Limb (tissue), 2 donors: Measurements from ENCODE around the gene NDUFS2.

Source experiments
- DNase-seq, 2 donors: peaks; one replicate each; pipeline ENCODE4 v3.0.0-alpha.2; 2016; ENCODE audit errors: extremely low spot score in 2 of 2

The NDUFS2 gene

DNA sequence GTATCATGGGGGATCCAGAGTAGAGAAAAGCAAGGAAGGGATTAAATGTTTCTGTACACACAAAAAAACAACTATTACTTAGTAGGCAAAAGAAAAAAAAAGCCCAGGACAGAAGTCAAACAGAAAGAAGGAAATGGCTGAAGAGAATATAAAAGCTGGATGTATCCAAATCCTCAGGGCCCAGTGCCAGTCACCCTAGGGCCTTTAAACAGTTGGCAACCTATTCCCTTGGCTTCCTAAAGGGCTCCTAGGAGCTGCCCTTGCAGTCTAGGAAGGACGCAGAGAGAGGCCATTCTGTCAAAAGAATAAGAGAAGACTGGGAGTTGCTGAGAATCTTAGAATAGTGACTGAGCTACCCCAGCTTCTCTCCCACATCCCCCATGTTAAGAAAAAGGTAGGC is 29.8 kb upstream of the NDUFS2 start:
- DNase-seq = no peak

DNA sequence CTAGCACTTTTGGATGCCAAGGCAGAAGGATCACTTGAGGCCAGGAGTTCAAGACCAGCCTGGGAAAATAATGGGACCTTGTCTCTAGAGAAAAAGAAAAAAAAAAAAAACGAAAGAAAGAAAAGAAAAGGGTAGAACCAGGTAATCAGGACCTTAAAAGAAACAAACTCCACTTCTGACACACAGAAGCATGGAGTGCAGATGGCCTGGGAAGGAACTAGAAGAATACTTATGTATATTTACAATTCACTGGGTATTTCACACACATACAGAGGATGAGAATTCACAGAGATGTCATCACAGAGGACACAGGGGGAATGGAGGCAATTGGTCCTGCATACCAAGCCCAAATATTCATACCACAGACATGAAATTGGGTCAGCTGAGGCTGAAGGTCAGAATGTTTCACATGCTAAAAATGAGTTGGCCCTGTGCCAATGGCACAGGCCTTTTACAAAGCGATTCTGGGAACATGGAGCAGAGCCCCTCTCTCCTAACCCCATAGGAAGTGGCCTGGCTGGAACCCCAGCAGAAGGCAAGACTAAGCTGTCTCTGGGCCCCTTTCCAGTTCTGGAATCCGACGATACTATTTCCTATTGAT is 29.3 kb upstream of the NDUFS2 start:
- DNase-seq = no peak

DNA sequence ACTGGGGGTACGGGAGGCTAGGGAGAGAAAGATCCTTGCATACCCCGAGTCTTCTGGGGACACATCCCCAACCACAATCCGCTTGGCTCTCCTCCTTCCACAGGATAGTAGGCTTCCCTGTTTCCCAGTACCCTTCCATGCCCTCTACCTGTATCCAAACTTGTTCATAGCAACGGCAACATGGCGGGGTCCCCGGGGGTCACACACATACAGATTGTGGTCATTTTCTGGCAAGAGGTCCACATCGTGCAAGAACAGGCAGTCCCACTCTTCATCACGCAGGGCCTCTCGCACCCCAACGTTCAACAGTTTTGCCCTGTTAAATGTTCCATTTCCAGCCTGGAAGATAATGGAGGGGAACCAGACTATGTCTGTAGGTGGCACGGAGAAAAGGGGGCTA is 28.5 kb upstream of the NDUFS2 start:
- no peak for DNase-seq

DNA sequence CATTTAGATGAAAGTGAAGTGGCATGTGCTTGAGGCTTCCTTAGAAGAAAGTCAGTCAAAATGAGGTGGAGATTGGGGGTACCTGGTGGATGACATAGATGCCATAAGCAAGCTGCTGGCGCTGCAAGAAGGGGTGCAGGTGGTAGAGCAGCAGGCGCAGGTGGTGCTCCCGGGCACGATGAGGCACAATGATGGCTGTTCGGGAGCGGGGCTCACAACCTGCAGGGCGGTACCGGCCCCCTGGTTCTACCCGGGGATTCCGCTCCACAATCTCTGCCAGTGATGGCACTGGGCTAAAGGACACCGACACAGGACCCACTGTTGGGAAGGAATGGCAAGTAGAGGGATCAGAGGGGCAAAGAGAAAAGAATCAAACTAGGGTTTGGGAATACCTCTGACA is 27.3 kb upstream of the NDUFS2 start:
- DNase-seq = no peak

DNA sequence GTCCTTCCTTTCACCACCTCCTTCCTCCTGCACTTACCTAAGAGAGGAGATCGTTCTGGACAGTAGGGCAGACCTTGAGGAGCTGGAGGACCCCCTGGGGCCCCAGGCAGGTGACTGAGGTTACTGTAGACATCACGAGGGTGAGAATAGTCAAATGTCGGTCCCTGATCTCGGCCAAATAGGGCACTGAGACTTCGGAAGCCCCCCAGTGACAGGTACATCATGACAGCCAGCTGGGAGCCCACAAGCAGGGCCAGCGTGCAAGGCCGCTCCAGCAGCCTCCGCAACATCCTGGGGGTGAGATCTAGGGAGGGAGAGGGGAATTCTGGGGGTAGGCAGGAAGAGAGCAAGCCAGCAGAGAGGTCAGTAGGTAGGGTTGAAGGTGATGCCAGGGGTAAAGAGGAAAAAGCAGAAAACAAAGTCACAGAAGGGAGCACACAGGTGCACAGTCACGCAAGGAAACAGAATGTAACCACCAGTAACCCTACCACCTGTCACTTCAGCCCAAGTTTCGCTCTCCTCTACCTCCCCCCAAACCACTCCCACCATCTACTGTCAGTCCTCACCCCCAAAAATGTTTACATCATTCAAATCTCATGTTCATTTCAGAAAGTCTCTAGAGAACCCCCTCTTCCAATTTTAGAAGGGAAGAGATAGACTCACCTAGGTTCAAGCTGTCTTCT is 26.3 kb upstream of the NDUFS2 start:
- no peak for DNase-seq

DNA sequence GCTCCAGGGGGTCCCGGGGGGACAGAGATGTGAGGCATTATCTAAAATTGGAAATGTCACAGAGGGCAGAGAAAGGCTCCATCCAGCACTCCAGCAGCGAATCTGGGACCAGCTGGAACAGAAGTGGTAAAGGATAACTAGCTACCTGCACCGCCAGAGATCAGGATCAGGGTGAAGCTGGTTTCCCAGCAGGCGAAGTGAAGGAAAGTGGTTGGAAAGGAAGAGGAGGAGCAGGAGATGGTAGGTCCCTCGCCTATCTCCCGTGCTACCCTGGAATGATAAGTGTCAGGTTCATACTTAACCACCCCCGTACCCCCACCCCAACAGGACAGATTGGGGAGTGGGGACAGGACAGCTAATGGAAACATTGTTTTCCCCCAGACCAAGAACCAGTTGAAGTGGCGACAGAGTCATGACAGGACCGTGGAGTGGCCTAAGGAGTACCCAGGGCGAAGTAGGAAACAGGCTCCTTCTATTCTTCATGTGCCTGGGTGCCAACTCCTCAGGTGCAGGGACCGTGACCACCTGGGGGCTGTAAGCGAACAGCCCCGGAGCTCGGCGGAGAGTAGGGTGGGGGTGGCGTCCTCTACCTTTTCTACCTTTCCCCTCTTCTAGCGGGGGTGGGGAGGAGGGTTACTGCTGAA is 25.6 kb upstream of the NDUFS2 start:
- DNase-seq = no peak

DNA sequence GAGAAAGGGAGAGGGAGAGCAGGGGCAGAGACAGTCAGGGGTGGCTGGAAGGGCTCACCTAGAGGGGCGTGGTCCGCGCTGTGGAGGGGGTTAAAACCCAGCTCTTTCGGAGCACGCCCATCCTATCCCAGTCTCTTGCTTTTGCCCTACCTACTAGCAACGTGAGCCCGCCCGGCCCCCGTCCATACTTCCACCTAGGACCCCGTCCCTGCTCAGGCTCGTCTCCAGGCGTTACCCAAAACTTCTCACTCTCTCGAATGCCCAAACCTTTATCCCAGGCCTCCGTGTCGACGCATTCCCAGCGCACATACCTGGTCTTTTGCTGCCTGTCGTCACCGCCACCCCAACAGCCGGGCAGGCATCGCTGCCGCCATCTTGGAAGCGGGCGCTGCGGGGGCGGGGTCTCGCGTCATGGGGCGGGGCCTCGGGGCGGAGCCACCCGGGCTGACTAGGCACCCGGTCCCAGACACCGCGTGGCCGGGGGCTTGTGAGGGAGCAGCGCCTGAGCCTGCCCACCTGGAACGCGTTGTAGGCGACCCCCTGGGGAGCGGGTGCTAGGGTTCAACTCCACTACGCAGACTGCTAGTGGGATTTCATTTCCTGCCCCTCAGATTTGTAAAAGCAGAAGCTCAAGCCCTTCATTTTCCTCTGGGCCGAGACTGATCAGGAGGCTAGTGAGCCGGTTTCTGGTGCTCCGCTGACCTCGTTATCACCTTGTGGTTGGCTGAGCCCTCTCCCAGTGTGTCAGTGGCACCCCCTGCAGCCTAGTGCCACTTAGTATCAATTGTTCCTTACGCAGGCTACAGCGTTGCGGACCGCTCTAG is 24.8 kb upstream of the NDUFS2 start, which contains the start of gene B4GALT3:
Gene B4GALT3, minus strand, starts transcription at position 396 of the 824 bp plus-strand sequence. CDS start 1,447 bp downstream, outside the sequence.
- DNase-seq = peak; percentile 84 to 98

DNA sequence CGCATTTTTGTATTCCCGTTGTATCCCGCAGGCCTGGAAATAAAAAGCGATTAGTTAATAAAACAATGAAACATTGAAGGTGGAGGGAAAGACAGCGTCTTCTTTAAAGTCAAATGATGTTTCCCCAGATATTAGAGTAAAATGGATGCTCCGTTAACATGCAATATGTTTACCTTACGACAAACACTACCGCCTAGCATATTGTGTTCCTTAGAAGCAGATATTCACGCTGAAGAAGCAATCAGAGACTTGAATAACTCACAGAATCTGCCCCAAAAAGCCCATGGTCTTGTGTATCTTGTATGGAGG is 24.3 kb upstream of the NDUFS2 start:
- no peak for DNase-seq

DNA sequence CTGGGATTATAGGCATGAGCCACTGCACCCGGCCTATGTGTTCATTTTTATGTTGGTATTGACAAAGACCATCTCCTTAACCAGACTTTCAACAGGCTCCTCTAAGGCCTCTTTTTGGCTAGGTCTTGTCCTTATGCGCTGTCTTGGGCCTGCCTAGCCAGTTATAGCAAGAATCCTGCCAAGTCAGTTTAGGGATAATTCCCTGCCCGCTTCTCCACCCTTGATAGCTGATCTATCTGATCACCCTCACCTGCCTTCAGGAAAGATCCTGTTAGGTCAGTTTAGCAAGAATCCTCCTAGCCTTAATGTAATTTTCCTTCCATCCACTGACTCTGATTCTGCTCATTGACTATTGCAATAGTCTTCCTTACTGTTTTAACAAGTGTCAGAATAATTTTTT is 22.5 kb upstream of the NDUFS2 start:
- no peak for DNase-seq

DNA sequence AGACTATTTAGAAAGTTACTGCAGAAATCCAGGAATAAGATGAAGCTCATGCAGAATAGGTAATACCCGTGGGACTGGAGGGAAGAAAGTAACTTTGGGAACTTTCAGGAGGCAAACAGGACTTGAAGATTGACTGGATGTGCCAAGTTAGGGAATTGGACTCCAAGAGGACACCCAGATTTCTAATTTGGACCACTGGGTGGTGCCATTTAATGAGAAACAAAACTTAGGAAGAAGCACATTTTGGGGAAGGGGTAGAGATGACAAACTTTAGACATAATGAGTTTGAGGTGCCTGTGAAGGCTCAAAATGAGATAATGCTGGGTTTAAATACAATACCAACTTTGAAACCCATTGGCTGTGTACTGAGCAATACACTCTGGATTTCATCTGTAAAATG is 21.5 kb upstream of the NDUFS2 start:
- DNase-seq = no peak

DNA sequence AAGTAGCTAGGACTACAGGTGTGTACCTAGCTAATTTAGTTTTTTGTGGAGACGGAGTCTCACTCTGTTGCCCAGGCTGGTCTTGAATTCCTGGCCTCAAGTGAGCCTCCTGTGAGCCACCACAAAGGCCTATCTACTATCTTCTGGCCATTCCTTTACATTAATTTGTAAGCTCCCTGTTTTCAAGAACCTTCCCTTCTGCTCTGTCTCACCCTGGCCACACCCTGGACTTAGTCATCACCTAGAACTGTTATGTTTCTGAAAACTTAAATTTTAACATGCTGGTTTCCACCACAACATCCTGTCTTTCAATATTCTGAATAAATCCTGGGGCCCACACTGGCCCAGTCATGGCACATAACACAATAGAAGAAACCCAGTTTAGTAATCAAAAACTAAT is 20.0 kb upstream of the NDUFS2 start:
- DNase-seq = no peak

DNA sequence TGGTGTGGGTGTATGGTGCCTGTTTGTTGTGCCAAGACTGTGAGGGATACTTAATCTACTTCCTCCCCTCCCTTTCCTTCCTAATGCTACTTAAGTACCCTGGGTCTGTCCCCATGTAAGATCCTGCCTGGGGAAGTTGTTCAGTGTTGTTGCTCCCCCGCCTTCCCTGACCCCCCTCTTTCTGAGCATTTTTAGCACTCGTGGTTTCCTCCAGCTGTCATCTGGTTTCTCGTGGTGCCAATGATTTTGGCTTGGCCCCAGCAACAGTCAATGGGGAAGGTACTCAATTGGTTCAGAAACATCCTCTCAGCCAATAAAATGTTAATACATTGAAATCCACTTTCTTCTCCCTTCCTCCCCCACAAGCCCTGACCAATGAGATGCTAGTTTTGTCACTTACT is 16.9 kb upstream of the NDUFS2 start:
- DNase-seq = peak; percentile 51 to 80

DNA sequence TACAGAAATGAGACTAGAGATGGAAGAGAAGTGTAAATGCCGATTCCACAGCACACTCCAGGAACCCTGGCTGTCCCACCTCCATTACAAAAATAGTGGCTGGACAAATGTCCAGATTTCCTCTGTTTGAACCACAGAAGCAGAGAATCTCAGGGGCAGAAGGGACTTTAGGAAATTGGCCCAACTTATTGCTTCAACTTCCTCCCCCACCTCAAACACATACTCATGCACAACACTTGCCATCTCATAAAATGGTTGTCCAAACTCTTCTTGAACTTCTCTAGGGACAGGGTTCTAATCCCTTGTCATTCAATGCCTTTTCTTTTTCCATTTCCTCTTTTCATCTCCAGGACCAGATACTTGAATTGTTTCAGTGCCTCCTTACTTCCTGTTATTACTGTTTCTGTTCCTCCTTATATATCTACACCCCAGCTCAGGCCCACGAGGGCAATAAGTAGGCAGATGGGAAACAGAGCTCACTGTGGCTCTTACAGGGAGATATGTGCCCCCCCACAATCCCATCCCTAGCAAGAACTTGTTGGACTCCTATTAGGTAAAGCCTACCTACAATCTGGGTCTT is 16.3 kb upstream of the NDUFS2 start:
- no peak for DNase-seq

DNA sequence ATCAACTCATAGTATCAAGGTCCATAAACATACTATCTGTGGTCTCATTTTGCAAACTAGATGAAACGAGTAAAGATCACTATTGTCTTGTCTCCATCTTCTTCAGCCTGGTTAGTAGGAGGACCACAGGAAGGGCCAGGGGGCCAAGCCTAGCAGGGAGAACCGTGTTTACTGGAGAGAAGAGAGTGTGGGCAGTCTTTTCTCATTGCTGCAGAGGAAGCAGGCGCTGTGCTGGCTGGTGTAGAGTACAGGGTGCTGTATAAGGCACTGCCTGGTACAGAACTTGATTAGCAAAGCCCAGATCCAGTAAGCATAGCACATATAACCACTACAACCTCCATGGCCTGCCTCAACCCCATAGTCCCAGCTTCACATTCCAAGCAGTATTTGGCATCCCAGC is 14.9 kb upstream of the NDUFS2 start:
- DNase-seq = no peak

DNA sequence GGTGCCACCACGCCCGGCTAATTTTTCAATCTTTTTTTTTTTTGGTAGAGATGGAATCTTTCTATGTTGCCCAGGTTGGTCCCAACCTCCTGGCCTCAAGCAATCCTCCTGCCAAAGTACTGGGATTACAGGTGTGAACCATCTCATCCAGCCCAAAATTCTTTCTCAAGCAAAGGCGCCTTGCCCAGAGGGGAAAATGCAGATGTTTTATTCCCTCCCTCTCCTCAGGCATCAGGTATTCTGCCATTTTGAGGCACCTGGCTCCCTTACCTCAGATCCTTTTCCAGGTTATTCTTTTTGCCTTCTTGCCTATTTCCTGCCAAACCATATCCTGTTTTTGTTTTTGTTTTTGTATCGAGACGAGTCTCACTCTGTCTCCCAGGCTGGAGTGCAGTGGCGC is 13.8 kb upstream of the NDUFS2 start:
- DNase-seq = no peak

DNA sequence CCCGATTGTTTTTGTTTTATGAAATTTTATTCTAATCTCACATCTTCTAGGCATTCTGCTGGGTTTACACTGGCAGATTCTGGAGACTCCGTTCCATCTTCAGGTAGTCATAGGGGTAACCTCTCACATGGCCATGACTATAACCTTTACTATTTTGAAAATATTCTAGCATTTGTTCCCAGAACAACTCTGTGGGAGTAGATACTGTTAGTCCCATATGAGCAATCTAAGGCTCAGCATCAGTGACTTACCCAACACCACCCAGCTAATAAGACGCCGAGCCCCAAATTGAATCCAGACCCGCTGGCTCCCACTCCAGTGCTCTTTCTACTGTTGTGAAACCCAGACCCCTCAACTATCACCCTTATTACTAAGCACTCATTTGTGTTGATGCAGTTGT is 13.1 kb upstream of the NDUFS2 start:
- DNase-seq = no peak

DNA sequence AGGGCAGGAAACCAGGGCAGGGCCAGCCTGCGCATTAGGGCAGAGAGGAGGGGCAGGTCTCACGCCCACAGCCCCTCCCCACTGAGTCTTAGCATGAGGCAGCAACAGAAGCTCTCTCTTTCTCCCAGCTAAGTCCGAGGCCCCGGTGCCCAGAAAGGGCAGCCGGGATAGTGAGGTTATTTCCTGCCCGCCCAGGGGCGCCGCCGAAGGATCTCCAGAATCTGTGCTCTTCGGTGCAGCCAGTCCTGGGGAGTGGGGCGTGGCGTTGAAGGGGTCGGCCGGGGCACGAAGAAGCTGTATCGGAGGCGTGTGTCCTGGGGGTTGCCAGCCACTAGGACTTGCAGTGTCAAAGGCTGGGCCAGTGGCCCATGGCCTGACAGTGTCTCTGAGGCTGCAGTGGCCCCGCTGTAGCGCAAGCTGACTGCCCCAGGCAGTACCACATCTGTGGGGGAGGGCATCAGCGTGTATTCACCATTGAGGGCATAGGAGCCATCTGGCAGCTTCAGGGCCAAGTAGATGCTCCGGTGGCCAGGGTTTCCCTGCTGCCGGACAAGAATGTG is 11.1 kb upstream of the NDUFS2 start:
- no peak for DNase-seq

DNA sequence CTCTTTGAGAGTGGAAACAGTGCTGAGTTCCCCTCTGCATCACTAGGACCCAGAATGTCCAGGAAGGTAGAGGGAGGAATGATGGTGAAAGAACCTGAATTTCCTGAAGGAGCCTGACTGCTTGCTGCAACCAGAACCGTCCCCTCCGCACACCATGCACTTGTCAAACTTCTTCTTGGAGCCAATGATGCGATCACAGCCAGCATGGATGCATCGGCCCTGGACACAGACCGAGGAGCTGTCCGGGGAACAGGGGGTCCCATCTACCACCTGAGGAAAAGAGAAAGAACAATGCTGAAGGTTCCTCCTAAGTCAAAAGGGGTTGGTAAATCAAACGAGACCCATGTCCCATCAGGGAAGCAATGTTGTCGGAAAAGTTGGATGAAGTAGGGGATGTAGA is 10.2 kb upstream of the NDUFS2 start:
- DNase-seq = no peak

DNA sequence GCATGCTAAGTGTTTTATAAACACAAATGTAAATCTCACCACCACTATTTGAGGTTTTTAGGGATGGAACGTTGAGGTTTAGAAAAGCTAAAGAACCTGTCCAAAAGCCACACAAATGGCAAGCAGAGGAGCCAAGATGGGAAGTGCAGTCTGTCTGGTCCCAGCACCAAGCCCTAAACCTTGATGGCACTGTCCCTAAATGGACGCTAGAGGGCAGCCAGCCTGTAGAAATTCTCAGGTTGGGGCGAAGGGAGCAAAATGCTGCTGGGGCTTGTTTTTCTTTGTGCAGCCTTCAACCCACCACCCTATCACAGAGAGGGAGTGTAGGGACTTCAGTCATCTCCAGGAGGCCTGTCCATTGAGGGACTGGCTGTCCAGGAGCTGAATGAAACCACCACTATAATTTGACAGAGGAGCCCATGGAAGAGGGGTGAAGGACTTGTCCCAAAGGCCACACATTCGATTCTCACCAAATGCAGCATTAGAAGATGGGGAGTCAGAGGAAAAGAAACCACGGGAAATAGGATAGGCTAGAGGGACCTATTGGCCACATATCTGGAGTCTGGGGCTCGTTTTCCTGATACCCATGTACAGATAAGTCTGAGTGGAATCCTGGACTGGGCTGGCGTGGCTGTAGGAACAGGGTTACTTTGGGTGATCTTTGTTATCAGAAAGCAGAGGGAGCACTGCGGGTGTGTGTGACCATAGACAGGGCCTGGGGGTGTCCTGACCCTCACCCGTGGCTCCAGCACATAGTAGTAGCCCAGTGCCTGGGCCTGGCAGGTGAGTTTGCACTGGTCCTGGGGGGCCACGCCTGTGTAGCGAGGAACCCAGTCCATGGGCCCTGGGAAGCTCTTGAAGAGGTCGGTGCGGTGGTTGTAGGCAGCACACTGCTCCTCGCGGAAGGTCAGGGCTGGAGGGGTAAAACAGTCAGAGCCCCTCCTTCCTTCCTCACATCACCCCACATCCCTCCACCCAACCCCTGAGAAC is 9.4 kb upstream of the NDUFS2 start:
- DNase-seq = peak; percentile 72 to 79

DNA sequence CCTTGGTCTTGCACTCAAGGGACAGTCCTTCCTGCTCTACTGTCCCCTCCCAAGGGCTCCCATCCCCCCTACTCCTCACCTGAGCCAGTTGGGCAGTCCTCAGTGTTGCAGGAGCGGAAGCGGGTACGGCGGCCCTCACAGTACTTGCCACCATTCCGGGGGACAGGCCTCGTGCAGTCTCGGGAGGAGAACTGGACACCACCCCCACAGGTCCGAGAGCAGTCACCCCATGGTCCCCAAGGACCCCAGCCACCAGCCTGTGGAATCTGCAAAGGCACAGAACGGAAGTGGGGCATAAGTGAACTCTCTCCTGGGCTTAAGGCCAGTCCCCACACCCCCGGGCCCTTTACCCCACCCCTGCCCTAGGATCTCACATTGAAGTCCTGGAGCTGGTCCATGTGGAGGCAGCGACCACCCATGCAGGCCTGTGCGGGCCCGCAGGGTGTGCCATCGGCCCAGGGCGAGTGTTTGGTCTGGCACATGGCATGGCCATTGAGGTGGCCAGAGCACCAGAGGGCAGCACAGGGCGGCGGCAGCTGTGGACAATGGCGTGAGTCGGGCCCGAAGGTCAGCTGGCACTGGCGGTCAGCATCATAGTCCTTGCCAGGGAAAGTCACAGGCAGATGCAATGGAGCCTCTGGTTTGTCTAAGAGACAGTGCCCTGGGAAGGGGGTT is 8.5 kb upstream of the NDUFS2 start:
- DNase-seq = no peak
